Cardiac muscle cell (in vitro differentiated cells and primary cell): ENCODE data around the gene SLIT1. TPM values are rescaled to one million over a fixed set of nuclear protein-coding genes. Genes with fewer than 3 reads are reported as not detected.
"Not testable (repeated sequence)": the region's sequence is repeated elsewhere in the genome, so short reads cannot be mapped to it uniquely, and the experiment has no call there.

Experiments
- DNase-seq, 2 donors: peaks; one replicate each; pipeline versions ENCODE4 v3.0.0 to v3.0.0-alpha.2; 2010 to 2017; ENCODE audit warnings: low read depth in 1 of 2, low spot score in 1 of 2
- H3K27ac ChIP-seq: fragments of 200-600 bp; sonication (generic); 2 replicates; pipeline ENCODE4 v1.5.1; 2016
- H3K27me3 ChIP-seq: fragments of 200-600 bp; sonication (generic); 2 replicates; pipeline ENCODE4 v1.6.0; 2016; ENCODE audit warnings: control low read depth
- H3K36me3 ChIP-seq: fragments of 200-600 bp; sonication (generic); 2 replicates; pipeline ENCODE4 v1.5.1; 2016; ENCODE audit warnings: control low read depth
- H3K4me1 ChIP-seq: fragments of 200-600 bp; sonication (generic); 2 replicates; pipeline ENCODE4 v1.8.1; 2017; ENCODE audit warnings: low read depth, mild to moderate bottlenecking, mixed run types
- H3K4me3 ChIP-seq: fragments of 200-600 bp; sonication (generic); 2 replicates; pipeline ENCODE4 v1.5.1; 2016; ENCODE audit warnings: mild to moderate bottlenecking
- H3K9me3 ChIP-seq: fragments of 200-600 bp; sonication (generic); 2 replicates; pipeline ENCODE4 v1.5.1; 2017; ENCODE audit warnings: low read depth, mild to moderate bottlenecking, control low read depth
- polyA plus RNA-seq: library from polyadenylated mRNA; unstranded; fragments of >200 nt; fragmentation: Nextera tagmentation; extraction: Ambion mirVana; gene quantifications from 2 replicates; pipeline ENCODE4 v1.2.1, GENCODE V29; 2016
- total RNA-seq: library from RNA; depleted of rRNA; stranded (reverse); fragments of >200 nt; gene quantifications from 2 replicates; pipeline ENCODE4 v1.2.3, GENCODE V29; 2016
- TF ChIP-seq, protein P1 (sequence below): IDR thresholded peaks from 2 replicates; pipeline ENCODE4 v1.5.1; 2012; ENCODE audit warnings: low read depth, mild to moderate bottlenecking, low read length

SLIT1 gene
- total and polyA plus RNA-seq, 2 experiments from 2014 or later, result 3.3 to 11.0 TPM

GRCh38 chr10:97090035-97090434, 95.7 kb downstream of the SLIT1 start:
- Histone ChIP-seq H3K27ac (no peak overlapping the region), H3K27me3 (no peaks in the 10 kb centered on the region), H3K36me3 (no peaks in the 10 kb centered on the region), H3K9me3 (no peaks in the 10 kb centered on the region), H3K4me1 (peaks cover 37% of the 10 kb centered on the region), H3K4me3 (no peak overlapping the region)
- TF ChIP-seq, protein P1, sequence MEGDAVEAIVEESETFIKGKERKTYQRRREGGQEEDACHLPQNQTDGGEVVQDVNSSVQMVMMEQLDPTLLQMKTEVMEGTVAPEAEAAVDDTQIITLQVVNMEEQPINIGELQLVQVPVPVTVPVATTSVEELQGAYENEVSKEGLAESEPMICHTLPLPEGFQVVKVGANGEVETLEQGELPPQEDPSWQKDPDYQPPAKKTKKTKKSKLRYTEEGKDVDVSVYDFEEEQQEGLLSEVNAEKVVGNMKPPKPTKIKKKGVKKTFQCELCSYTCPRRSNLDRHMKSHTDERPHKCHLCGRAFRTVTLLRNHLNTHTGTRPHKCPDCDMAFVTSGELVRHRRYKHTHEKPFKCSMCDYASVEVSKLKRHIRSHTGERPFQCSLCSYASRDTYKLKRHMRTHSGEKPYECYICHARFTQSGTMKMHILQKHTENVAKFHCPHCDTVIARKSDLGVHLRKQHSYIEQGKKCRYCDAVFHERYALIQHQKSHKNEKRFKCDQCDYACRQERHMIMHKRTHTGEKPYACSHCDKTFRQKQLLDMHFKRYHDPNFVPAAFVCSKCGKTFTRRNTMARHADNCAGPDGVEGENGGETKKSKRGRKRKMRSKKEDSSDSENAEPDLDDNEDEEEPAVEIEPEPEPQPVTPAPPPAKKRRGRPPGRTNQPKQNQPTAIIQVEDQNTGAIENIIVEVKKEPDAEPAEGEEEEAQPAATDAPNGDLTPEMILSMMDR, result no peak
- no peak for DNase-seq

DNA sequence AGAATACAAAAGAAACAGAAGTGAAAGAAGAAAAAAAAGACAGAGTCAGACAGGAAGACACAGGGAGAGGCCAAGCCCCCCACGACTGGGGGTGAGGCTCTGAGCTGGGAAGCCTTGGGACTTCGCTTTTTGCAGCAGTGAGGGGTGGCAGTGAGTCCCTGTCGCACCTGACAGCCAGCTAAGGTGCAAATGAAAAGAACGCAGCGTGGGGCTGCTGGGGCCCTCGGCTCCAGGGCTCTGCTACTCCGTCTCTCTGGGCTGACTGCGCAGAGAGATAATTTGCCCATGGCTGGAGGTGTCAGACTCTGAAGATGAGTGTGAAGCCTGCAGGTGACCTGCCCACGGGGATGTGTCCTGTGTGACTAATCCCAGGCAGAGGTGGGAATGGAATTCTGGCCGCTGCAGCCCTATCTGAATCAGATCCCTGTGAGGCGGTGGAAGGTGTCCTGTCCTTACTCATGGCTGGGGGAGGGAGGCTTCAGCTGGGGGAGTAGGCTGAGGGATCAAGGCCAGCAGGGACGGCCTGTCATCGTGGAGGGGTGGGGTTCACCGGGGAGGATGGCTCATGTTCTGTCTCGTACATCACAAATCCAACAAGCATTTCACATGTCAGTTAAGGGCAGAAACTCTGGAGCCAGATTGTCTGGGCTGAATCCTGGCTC, 96.4 kb downstream of the SLIT1 start:
- DNase-seq, result no peak
- TF ChIP-seq, protein P1, result no peak
- no peak overlapping the region for H3K27ac ChIP-seq
- H3K27me3 ChIP-seq, result no peaks in the 10 kb centered on the region
- peaks cover 36% of the 10 kb centered on the region for H3K4me1 ChIP-seq
- H3K9me3 ChIP-seq, result no peaks in the 10 kb centered on the region
- H3K4me3 ChIP-seq, result no peak overlapping the region
- no peaks in the 10 kb centered on the region for H3K36me3 ChIP-seq

DNA sequence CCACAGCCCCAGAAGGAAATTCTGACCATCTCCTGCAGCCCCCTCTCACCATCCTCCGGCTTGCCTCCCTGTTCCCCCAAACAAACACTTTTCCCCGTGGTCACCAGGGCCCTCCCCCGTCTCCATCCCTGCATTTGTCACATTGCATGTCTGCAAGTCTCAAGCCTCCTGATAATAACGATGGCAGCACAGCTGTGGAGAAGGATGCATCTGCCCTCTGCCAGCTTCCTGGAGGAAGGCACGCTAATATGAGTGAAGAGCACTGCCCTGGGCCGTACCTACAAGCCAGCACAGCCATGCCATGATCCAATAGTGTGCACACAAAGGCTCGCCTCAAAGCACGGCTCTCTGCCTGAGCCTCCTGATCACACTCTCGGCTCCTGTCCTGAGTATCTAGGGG, 98.5 kb downstream of the SLIT1 start:
- H3K4me3 ChIP-seq, result no peak overlapping the region
- no peaks in the 10 kb centered on the region for H3K36me3 ChIP-seq
- DNase-seq, result no peak
- no peaks in the 10 kb centered on the region for H3K27me3 ChIP-seq
- peaks cover 36% of the 10 kb centered on the region for H3K4me1 ChIP-seq
- TF ChIP-seq, protein P1, result no peak
- no peaks in the 10 kb centered on the region for H3K9me3 ChIP-seq
- H3K27ac ChIP-seq, result no peak overlapping the region

GRCh38 chr10:97086530-97086929, 99.2 kb downstream of the SLIT1 start:
- H3K4me3 ChIP-seq, result no peak overlapping the region
- H3K27me3 ChIP-seq, result no peaks in the 10 kb centered on the region
- no peak overlapping the region for H3K27ac ChIP-seq
- DNase-seq, result no peak
- TF ChIP-seq, protein P1, result no peak
- H3K9me3 ChIP-seq, result no peaks in the 10 kb centered on the region
- H3K36me3 ChIP-seq, result no peaks in the 10 kb centered on the region
- H3K4me1 ChIP-seq, result peaks cover 28% of the 10 kb centered on the region

GRCh38 chr10:97083228-97083829, 102.4 kb downstream of the SLIT1 start:
- no peak for DNase-seq

GRCh38 chr10:97082575-97082974, 103.2 kb downstream of the SLIT1 start:
- DNase-seq, H3K27me3 ChIP-seq: not testable (repeated sequence)

More at GRCh38 chr10:97083228-97083829, 102.4 kb downstream of the SLIT1 start:
- H3K9me3 ChIP-seq, result no peaks in the 10 kb centered on the region
- TF ChIP-seq, protein P1, result no peak
- H3K4me3 ChIP-seq, result no peak overlapping the region
- no peaks in the 10 kb centered on the region for H3K27me3 ChIP-seq
- H3K36me3 ChIP-seq, result no peaks in the 10 kb centered on the region
- H3K27ac ChIP-seq, result no peak overlapping the region
- no peaks in the 10 kb centered on the region for H3K4me1 ChIP-seq

More at GRCh38 chr10:97082575-97082974, 103.2 kb downstream of the SLIT1 start:
- H3K36me3 ChIP-seq, H3K4me3 ChIP-seq, H3K27ac ChIP-seq, H3K4me1 ChIP-seq, H3K9me3 ChIP-seq: not testable (repeated sequence)
